IPS-18a (cell line): ENCODE data around the gene STK17B.
A peak's percentile ranks its signal among the peaks of the same experiment; 100 is the strongest.

Source experiments
- H3K27ac ChIP-seq: one replicate; pipeline ENCODE4 v1.5.1; 2013; ENCODE audit warnings: low read length
- H3K27me3 ChIP-seq: one replicate; pipeline ENCODE4 v1.6.1; 2013; ENCODE audit warnings: mild to moderate bottlenecking, low read length; ENCODE audit not compliant: control insufficient read depth, insufficient read depth
- H3K36me3 ChIP-seq: one replicate; pipeline ENCODE4 v1.6.1; 2013; ENCODE audit warnings: low read depth, low read length; ENCODE audit not compliant: control insufficient read depth
- H3K4me1 ChIP-seq: one replicate; pipeline ENCODE4 v1.6.1; 2013; ENCODE audit warnings: low read depth, low read length; ENCODE audit not compliant: control insufficient read depth
- H3K4me3 ChIP-seq: one replicate; pipeline ENCODE4 v1.5.1; 2013; ENCODE audit warnings: low read length
- H3K9ac ChIP-seq: one replicate; pipeline ENCODE4 v1.6.1; 2013; ENCODE audit warnings: mild to moderate bottlenecking, low read length, moderate library complexity
- H3K9me3 ChIP-seq: one replicate; pipeline ENCODE4 v1.6.1; 2013; ENCODE audit warnings: low read depth, low read length; ENCODE audit not compliant: control insufficient read depth

Gene STK17B

DNA sequence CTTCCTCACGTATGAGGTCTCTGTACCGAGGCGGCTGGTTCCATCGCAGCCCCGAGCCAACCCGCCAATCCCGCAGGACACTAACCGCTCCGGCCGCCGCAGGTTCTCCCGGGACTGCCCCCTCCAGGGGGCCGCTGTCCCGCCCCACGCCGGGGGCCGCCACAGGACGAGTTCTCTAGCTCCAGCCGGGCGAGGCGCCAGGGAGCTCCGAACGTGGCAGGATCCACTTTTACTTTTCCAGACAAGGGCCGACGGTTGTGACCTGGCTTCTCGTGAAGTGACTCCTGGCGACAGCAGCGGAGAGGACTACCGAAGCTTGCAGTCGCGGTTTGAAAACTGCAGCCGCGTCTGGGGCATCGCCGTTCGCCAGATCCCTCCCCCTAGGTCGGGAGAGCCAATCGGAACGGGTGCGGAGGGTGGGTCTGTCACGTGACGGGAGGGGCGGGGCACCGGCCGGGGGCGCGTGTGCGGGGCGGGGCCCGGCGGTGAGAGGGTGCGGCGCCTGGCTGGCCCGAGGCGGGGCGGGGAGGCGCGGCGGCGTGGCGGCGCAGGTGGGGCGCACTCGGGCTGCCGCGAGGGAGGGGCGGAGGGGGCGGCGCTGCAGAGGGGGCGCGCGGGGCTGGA is at the start of gene STK17B:
Gene STK17B (minus strand): TSS at position 331 of the 624 bp plus-strand sequence. CDS start 8,195 bp downstream, outside the sequence.
- Histone ChIP-seq H3K4me1 (peaks cover 28% of the 10 kb centered on the region), H3K27ac (no peak within 1 kb of the TSS)

GRCh38 chr2:196220671-196221070 is 49.3 kb upstream of the STK17B start:
- Histone ChIP-seq H3K9me3 (no peaks in the 10 kb centered on the region), H3K36me3 (no peaks in the 10 kb centered on the region), H3K27ac (no peak overlapping the region), H3K27me3 (no peaks in the 10 kb centered on the region), H3K9ac (no peak overlapping the region), H3K4me3 (no peak overlapping the region), H3K4me1 (no peaks in the 10 kb centered on the region)

More for the DNA sequence above, at the start of gene STK17B:
- H3K4me3 ChIP-seq = peak within 1 kb of the TSS; percentile 77
- H3K9me3 ChIP-seq = no peaks in the 10 kb centered on the region
- H3K36me3 ChIP-seq = no peaks in the 10 kb centered on the region
- peak within 1 kb of the TSS; percentile 64 for H3K9ac ChIP-seq
- peaks cover 35% of the 10 kb centered on the region for H3K27me3 ChIP-seq

- Histone ChIP-seq H3K27me3 (no peaks in the 10 kb centered on the region), H3K4me3 (no peak overlapping the region), H3K36me3 (no peaks in the 10 kb centered on the region), H3K9me3 (no peaks in the 10 kb centered on the region), H3K4me1 (no peaks in the 10 kb centered on the region), H3K9ac (no peak overlapping the region), H3K27ac (no peak overlapping the region)
These were observed 48.3 kb upstream of the STK17B start for GRCh38 chr2:196219671-196220070.

GRCh38 chr2:196218106-196218505 is 46.7 kb upstream of the STK17B start:
- Histone ChIP-seq H3K9ac (no peak overlapping the region), H3K27ac (no peak overlapping the region), H3K9me3 (no peaks in the 10 kb centered on the region), H3K4me3 (no peak overlapping the region), H3K4me1 (no peaks in the 10 kb centered on the region), H3K36me3 (no peaks in the 10 kb centered on the region), H3K27me3 (no peaks in the 10 kb centered on the region)

GRCh38 chr2:196217116-196217515 is 45.7 kb upstream of the STK17B start:
- Histone ChIP-seq H3K27me3 (no peaks in the 10 kb centered on the region), H3K4me3 (no peak overlapping the region), H3K27ac (no peak overlapping the region), H3K4me1 (no peaks in the 10 kb centered on the region), H3K36me3 (no peaks in the 10 kb centered on the region), H3K9ac (no peak overlapping the region), H3K9me3 (no peaks in the 10 kb centered on the region)

DNA sequence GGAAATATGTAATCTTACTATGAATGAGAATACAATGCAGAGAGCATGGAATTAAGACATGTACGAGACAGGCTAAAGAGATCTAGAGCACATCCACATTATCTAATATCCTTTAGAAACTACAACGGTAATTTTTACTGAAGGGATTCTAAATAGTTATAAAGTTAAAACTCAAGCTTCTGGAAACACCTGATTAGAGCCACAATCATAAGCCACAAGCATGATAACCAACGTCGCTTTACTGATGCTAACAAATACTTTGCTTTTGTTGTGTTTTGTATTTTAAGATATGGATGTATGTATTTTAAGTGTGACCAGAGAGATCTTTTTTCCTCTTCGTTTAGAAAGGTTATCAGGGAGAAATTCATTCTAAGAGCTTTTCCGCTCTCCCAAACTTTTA is 44.0 kb upstream of the STK17B start:
- Histone ChIP-seq H3K27ac (no peak overlapping the region), H3K36me3 (no peaks in the 10 kb centered on the region), H3K4me3 (no peak overlapping the region), H3K9me3 (no peaks in the 10 kb centered on the region), H3K9ac (no peak overlapping the region), H3K27me3 (no peaks in the 10 kb centered on the region), H3K4me1 (peaks cover 6% of the 10 kb centered on the region)

DNA sequence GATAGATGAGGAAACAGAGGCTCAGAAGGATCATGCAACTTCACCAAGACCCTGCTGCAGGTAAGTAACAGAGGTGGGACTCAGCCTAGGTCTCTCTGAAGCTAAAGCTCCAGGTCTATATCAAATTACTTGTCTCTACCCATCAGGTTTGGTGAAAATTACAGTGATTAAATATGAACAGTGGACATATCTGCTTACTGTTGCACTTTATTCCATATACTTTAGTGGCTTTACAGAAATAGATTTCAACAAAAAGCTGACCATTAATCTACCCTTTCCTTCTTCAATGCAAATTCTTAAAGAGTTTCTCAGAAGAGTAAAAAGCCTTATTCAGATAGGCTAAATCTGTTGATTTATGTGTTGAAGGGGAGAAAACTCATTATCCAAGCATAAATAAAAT is 42.8 kb upstream of the STK17B start:
- Histone ChIP-seq H3K9me3 (no peaks in the 10 kb centered on the region), H3K9ac (no peak overlapping the region), H3K36me3 (no peaks in the 10 kb centered on the region), H3K27me3 (no peaks in the 10 kb centered on the region), H3K27ac (no peak overlapping the region), H3K4me3 (no peak overlapping the region), H3K4me1 (peaks cover 6% of the 10 kb centered on the region)

GRCh38 chr2:196213252-196213980 is 42.0 kb upstream of the STK17B start:
- no peak overlapping the region for H3K27ac ChIP-seq
- no peak overlapping the region for H3K4me3 ChIP-seq
- H3K36me3 ChIP-seq = no peaks in the 10 kb centered on the region
- H3K27me3 ChIP-seq = no peaks in the 10 kb centered on the region
- no peak overlapping the region for H3K9ac ChIP-seq
- H3K9me3 ChIP-seq = no peaks in the 10 kb centered on the region
- peaks cover 6% of the 10 kb centered on the region for H3K4me1 ChIP-seq

DNA sequence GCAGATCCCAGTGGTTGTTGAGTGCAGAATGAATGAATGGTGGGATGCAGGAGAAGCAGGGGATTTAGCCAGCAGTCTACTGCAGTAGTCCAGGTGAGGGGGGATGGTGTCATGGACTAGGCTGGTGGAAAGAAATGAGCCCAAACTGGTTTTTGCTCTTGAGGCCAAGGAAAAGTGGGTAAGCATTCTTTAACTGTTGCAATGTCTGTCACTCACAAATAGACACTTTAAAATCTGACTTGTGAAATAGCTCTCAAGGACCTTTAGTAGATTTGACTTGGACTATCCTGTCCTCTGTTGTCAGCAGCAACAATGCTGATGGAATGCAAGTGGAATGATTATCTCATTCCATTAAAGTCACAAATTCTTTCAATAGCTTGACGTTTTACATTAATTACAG is 37.5 kb upstream of the STK17B start:
- H3K27me3 ChIP-seq = no peaks in the 10 kb centered on the region
- H3K9ac ChIP-seq = no peak overlapping the region
- H3K4me1 ChIP-seq = peaks cover 11% of the 10 kb centered on the region
- no peaks in the 10 kb centered on the region for H3K36me3 ChIP-seq
- no peak overlapping the region for H3K4me3 ChIP-seq
- no peak overlapping the region for H3K27ac ChIP-seq
- H3K9me3 ChIP-seq = no peaks in the 10 kb centered on the region

- no peak overlapping the region for H3K27ac ChIP-seq
- no peaks in the 10 kb centered on the region for H3K9me3 ChIP-seq
- no peaks in the 10 kb centered on the region for H3K27me3 ChIP-seq
- peaks cover 11% of the 10 kb centered on the region for H3K4me1 ChIP-seq
- H3K9ac ChIP-seq = no peak overlapping the region
- no peaks in the 10 kb centered on the region for H3K36me3 ChIP-seq
- no peak overlapping the region for H3K4me3 ChIP-seq
These were observed 35.4 kb upstream of the STK17B start for GRCh38 chr2:196206804-196207203.

DNA sequence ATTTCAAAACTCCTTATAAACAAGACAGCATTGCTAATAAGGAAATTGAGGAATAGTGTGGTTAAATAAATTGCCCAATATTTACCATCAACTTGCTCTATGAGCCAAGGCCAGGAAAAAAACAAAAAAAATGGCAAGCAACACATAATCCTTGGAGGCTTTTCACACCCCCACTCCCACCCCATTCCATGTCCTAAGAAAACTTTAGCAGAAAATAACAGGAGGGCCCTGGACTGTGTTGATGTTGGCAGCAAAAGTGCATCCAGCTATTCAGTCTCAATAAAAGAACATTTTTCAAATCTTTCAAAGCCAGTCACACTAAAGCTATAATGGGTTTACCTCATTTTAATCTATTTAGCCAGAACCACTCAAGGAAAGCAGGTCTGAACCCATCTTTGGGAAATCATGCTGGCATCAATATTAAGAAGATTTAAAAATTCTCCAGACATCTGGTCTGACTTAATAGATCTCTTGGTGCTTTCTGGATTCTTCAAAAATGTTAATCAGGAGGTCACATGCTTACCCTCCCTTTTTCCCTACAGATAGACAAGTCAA is 34.6 kb upstream of the STK17B start:
- no peak overlapping the region for H3K27ac ChIP-seq
- no peaks in the 10 kb centered on the region for H3K36me3 ChIP-seq
- no peaks in the 10 kb centered on the region for H3K9me3 ChIP-seq
- no peak overlapping the region for H3K4me3 ChIP-seq
- H3K9ac ChIP-seq = no peak overlapping the region
- peaks cover 6% of the 10 kb centered on the region for H3K4me1 ChIP-seq
- no peaks in the 10 kb centered on the region for H3K27me3 ChIP-seq
